HepG2 (cell line): ENCODE measurements around the gene CAMKMT. TPM values are rescaled to one million over a fixed set of nuclear protein-coding genes. Genes with fewer than 3 reads are reported as not detected.

Experiments
- ATAC-seq: fragments of 200-7000 bp; cut with Tn5 transposase; 3 replicates; pipeline ENCODE4 v1.9.1; 2020; ENCODE audit warnings: mild to moderate bottlenecking, moderate library complexity
- BruUV-seq: library from RNA; stranded (reverse); fragments of 400-500 nt; replicated peaks from 2 replicates; lab custom pipeline; 2021; lab: Mats Ljungman, UMichigan
- CTCF ChIA-PET: fragments of 300-600 bp; formaldehyde crosslinking; extraction: SDS; loops from one replicate; lab custom pipeline; 2021; ENCODE audit warnings: low total read pairs, inconsistent platforms, low intra/inter-chr PET ratio; lab: Yijun Ruan, JAX
- POLR2A ChIA-PET: fragments of 350-600 bp; sonication (Branson Sonifier 250); formaldehyde crosslinking; loops from one replicate; lab custom pipeline; 2020; ENCODE audit warnings: antibody characterized with exemption, inconsistent platforms; lab: Yijun Ruan, JAX
- DNase-seq: peaks from one replicate; pipeline ENCODE4 v3.0.0-alpha.2; 2015; ENCODE audit warnings: low spot score
- FAIRE-seq: peaks from 3 replicates; lab custom pipeline; 2011; peaks lifted over from hg19 to GRCh38; lab: Jason Lieb, UNC
- H2AFZ ChIP-seq: one replicate; pipeline ENCODE4 v1.6.1; 2011; ENCODE audit warnings: low read length, inconsistent platforms
- H3K27ac ChIP-seq: fragments of 300-600 bp; 3 replicates; pipeline ENCODE4 v1.8.0; 2011; ENCODE audit warnings: mixed run types, mild to moderate bottlenecking, mixed read lengths, low read length, inconsistent platforms; ENCODE audit not compliant: insufficient read depth; ENCODE audit errors: extremely low read length
- H3K27me3 ChIP-seq, 2 experiments: fragments of 200-600 bp in 1 of 2; 2 replicates in 1 of 2; 3 replicates in 1 of 2; pipeline versions ENCODE4 v1.6.0 to v1.8.0; 2011; ENCODE audit warnings: low read length in 2 of 2, mild to moderate bottlenecking in 2 of 2, moderate library complexity in 2 of 2, inconsistent platforms in 1 of 2; ENCODE audit not compliant: insufficient read depth in 2 of 2, control insufficient read depth in 1 of 2
- H3K36me3 ChIP-seq, 2 experiments: fragments of 200-600 bp in 1 of 2; replicated peaks in 1 of 2; 2 replicates in 1 of 2; 3 replicates in 1 of 2; pipeline versions ENCODE4 v1.5.1 to v1.8.0; 2011; ENCODE audit warnings: low read length in 2 of 2, inconsistent platforms in 1 of 2; ENCODE audit not compliant: insufficient read depth in 2 of 2, control insufficient read depth in 1 of 2
- H3K4me1 ChIP-seq: 2 replicates; pipeline ENCODE4 v1.5.1; 2012; ENCODE audit warnings: low read length, inconsistent platforms; ENCODE audit not compliant: insufficient read depth
- H3K4me2 ChIP-seq: 2 replicates; pipeline ENCODE4 v1.6.0; 2011; ENCODE audit warnings: low read depth, low read length, inconsistent platforms
- H3K4me3 ChIP-seq, 3 experiments: fragments of 200-600 bp in 1 of 3; sonication (generic), shearing (Covaris generic) in 1 of 3; replicated peaks in 1 of 3; 2 replicates each; pipeline ENCODE4 v1.5.1; 2011 to 2016; ENCODE audit warnings: low read length in 3 of 3, inconsistent platforms in 2 of 3, low read depth in 2 of 3, mild to moderate bottlenecking in 2 of 3, control low read depth in 1 of 3, mixed read lengths in 1 of 3; ENCODE audit not compliant: insufficient read depth in 1 of 3
- H3K79me2 ChIP-seq: one replicate; pipeline ENCODE4 v1.6.1; 2011; ENCODE audit warnings: low read length, inconsistent platforms; ENCODE audit not compliant: insufficient read depth
- H3K9ac ChIP-seq: 2 replicates; pipeline ENCODE4 v1.6.0; 2011; ENCODE audit warnings: mild to moderate bottlenecking, low read depth, low read length, inconsistent platforms; ENCODE audit not compliant: insufficient read depth
- H3K9me3 ChIP-seq: 2 replicates; pipeline ENCODE4 v1.5.1; 2012; ENCODE audit warnings: mild to moderate bottlenecking, low read length
- H4K20me1 ChIP-seq: 2 replicates; pipeline ENCODE4 v1.6.0; 2011; ENCODE audit warnings: inconsistent platforms, mild to moderate bottlenecking, low read length, moderate library complexity; ENCODE audit not compliant: insufficient read depth
- ATF5 ChIP-seq: sonication (generic); formaldehyde crosslinking; IDR thresholded peaks from 2 replicates; pipeline ENCODE4 v1.4.0; 2020; ENCODE audit warnings: mild to moderate bottlenecking, low read depth, missing genetic modification reagents
- HIVEP1 ChIP-seq: sonication (generic); formaldehyde crosslinking; IDR thresholded peaks from 2 replicates; pipeline ENCODE4 v1.4.0; 2020; ENCODE audit warnings: mild to moderate bottlenecking, missing genetic modification reagents
- MBNL3 ChIP-seq: fragments of 250-450 bp; sonication (Bioruptor Pico); conservative IDR thresholded peaks from 2 replicates; pipeline ENCODE4 v1.8.0; 2022; ENCODE audit warnings: mild to moderate bottlenecking, inconsistent platforms
- SNRNP70 ChIP-seq: fragments of 200-400 bp; formaldehyde crosslinking; IDR thresholded peaks from 2 replicates; pipeline ENCODE4 v1.6.1; 2017; ENCODE audit warnings: mild to moderate bottlenecking, low read depth, low read length, moderate library complexity
- YEATS4 ChIP-seq: sonication (generic); formaldehyde crosslinking; IDR thresholded peaks from 2 replicates; pipeline ENCODE4 v1.4.0; 2020; ENCODE audit warnings: missing genetic modification reagents, borderline replicate concordance
- ZMYM2 ChIP-seq: sonication (generic); formaldehyde crosslinking; IDR thresholded peaks from 2 replicates; pipeline ENCODE4 v1.8.0; 2022; ENCODE audit warnings: mild to moderate bottlenecking, missing genetic modification reagents
- ZNF17 ChIP-seq: sonication (generic); formaldehyde crosslinking; IDR thresholded peaks from 2 replicates; pipeline ENCODE4 v1.5.0; 2020; ENCODE audit warnings: mild to moderate bottlenecking, missing genetic modification reagents
- ZNF737 ChIP-seq: sonication (generic); formaldehyde crosslinking; IDR thresholded peaks from 2 replicates; pipeline ENCODE4 v1.5.0; 2020; ENCODE audit warnings: missing genetic modification reagents, mild to moderate bottlenecking, borderline replicate concordance
- ZSCAN31 ChIP-seq: sonication (generic); formaldehyde crosslinking; IDR thresholded peaks from 2 replicates; pipeline ENCODE4 v1.5.0; 2020; ENCODE audit warnings: low read depth, mild to moderate bottlenecking, missing genetic modification reagents
- WGBS: methylation state at CpG from one replicate; pipeline ENCODE4 v1.1.6; 2017; ENCODE audit warnings: low lambda C conversion rate; 5-methylcytosine and 5-hydroxymethylcytosine counted together
- in situ Hi-C: cut with HindIII; loops from 2 replicates; pipeline ENCODE4 v1.10.0; 2017; ENCODE audit warnings: low pct_unique_long_range_greater_than_20kb; ENCODE audit not compliant: extremely low pct_ligation_motif_present
- intact Hi-C: fragments of 100-400 bp; cut with micrococcal nuclease; formaldehyde crosslinking; loops from one replicate; pipeline ENCODE4 v1.10.0; 2022; ENCODE audit not compliant: unreplicated experiment
- polyA plus RNA-seq, 8 experiments: library from polyadenylated mRNA; depleted of rRNA in 3 of 8; stranded (reverse) in 7 of 8; unstranded in 1 of 8; fragments of >200 nt; fragmentation: Illumina TruSeq in 4 of 8; extraction: Trizol in 4 of 8; gene quantifications; 2 replicates each; pipeline versions ENCODE4 v1.2.1 to v1.2.3, GENCODE V29; 2011 to 2016; ENCODE audit warnings: low read depth in 4 of 8, missing spikeins in 1 of 8, mixed read lengths in 1 of 8; ENCODE audit not compliant: insufficient read depth in 1 of 8
- total RNA-seq, 5 experiments: library from RNA; depleted of rRNA; stranded (reverse); fragments of >200 nt; fragmentation: Illumina TruSeq; extraction: Trizol; gene quantifications; 2 replicates each; pipeline ENCODE4 v1.2.3, GENCODE V29; 2016; ENCODE audit warnings: low read depth in 1 of 5
- TF ChIP-seq, protein P1 (sequence below): sonication (generic); formaldehyde crosslinking; IDR thresholded peaks from 2 replicates; pipeline ENCODE4 v1.8.1; 2022; ENCODE audit warnings: mild to moderate bottlenecking, missing genetic modification reagents

The CAMKMT gene
- total and polyA plus RNA-seq, 2 of the 13 experiments (the other 11 are each of a cell fraction or from before 2014, with no cell fraction given): 6.9 to 20.8 TPM

GRCh38 chr2:44351088-44351487 lies 10.7 kb upstream of the CAMKMT start:
- in situ Hi-C loops (no loop called here), intact Hi-C loops (no loop called here)
- Histone ChIP-seq H4K20me1 (no peaks in the 10 kb centered on the region), H3K79me2 (no peaks in the 10 kb centered on the region), H3K4me2 (no peak overlapping the region), H3K36me3 (no peaks in the 10 kb centered on the region), H3K4me1 (peaks cover 6% of the 10 kb centered on the region; the same call in 1 of the 2 replicates), H3K27ac (no peak overlapping the region), H2AFZ (no peak overlapping the region), H3K9ac (no peak overlapping the region), H3K9me3 (no peaks in the 10 kb centered on the region), H3K4me3 (no peak overlapping the region), H3K27me3 (no peaks in the 10 kb centered on the region)
- no TSS peak for BruUV-seq
- no peak for FAIRE-seq
- POLR2A ChIA-PET: interaction anchor here (3.9 kb wide), 1 partner anchor 10 kb away, joined by 21 read pairs; the partner anchor contains the start of genes CAMKMT and PREPL
- DNase-seq: no peak
- CTCF ChIA-PET: no interaction called here
- WGBS: 98% methylated on average over 4 of the region's 4 CpGs
- TF ChIP-seq, protein P1, sequence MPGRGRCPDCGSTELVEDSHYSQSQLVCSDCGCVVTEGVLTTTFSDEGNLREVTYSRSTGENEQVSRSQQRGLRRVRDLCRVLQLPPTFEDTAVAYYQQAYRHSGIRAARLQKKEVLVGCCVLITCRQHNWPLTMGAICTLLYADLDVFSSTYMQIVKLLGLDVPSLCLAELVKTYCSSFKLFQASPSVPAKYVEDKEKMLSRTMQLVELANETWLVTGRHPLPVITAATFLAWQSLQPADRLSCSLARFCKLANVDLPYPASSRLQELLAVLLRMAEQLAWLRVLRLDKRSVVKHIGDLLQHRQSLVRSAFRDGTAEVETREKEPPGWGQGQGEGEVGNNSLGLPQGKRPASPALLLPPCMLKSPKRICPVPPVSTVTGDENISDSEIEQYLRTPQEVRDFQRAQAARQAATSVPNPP (CRISPR knock-in tag): no peak
- no peak for TF ChIP-seq SNRNP70
- TF ChIP-seq MBNL3 (CRISPR knock-in tag): no peak
- no peak for TF ChIP-seq HIVEP1 (CRISPR knock-in tag)
- ATAC-seq: no peak

GRCh38 chr2:44351676-44352075 lies 10.1 kb upstream of the CAMKMT start:
- no peak overlapping the region for H3K4me2 ChIP-seq
- no peak overlapping the region for H2AFZ ChIP-seq
- peaks cover 6% of the 10 kb centered on the region; the same call in 1 of the 2 replicates for H3K4me1 ChIP-seq
- no peak for FAIRE-seq
- no peak overlapping the region for H3K27ac ChIP-seq
- H4K20me1 ChIP-seq: no peaks in the 10 kb centered on the region
- BruUV-seq: TSS peak; percentile 22
- ChIA-PET CTCF (no interaction called here), POLR2A (interaction anchor here (3.9 kb wide), 1 partner anchor 9 kb away, joined by 21 read pairs; the partner anchor contains the start of genes CAMKMT and PREPL)
- ATAC-seq: no peak
- no peak overlapping the region for H3K4me3 ChIP-seq
- H3K9me3 ChIP-seq: no peaks in the 10 kb centered on the region
- no peak overlapping the region for H3K9ac ChIP-seq
- intact Hi-C loops: no loop called here
- 97% methylated on average over 2 of the region's 2 CpGs for WGBS
- H3K27me3 ChIP-seq: no peaks in the 10 kb centered on the region
- TF ChIP-seq ZSCAN31 (CRISPR knock-in tag) (no peak), ATF5 (no peak), ZNF737 (CRISPR knock-in tag) (no peak), ZNF17 (CRISPR knock-in tag) (no peak), YEATS4 (no peak), ZMYM2 (no peak)
- TF ChIP-seq, protein P1 (CRISPR knock-in tag): no peak
- TF ChIP-seq, all 625 proteins: peak for 0
- Histone ChIP-seq H3K79me2 (no peaks in the 10 kb centered on the region), H3K36me3 (no peaks in the 10 kb centered on the region)
- DNase-seq: no peak
- in situ Hi-C loops: no loop called here
